Measurements from ENCODE around the gene WNT7A. TPM values are rescaled to one million over a fixed set of nuclear protein-coding genes. Genes with fewer than 3 reads are reported as not detected.

Gene WNT7A
- total RNA-seq, 1 experiment from 2014 or later = not detected

GRCh38 chr3:13793451-13793850, 86.4 kb downstream of the WNT7A start:
- no peak for DNase-seq (ENCODE audit: low spot score)

GRCh38 chr3:13792512-13793371, 87.1 kb downstream of the WNT7A start:
- DNase-seq (ENCODE audit: low spot score) = no peak

- DNase-seq (ENCODE audit: low spot score) = no peak
Observed at GRCh38 chr3:13792051-13792490, 87.8 kb downstream of the WNT7A start.

GRCh38 chr3:13791198-13792050, 88.4 kb downstream of the WNT7A start:
- DNase-seq (ENCODE audit: low spot score) = no peak

GRCh38 chr3:13790376-13791197, 89.3 kb downstream of the WNT7A start:
- no peak for DNase-seq (ENCODE audit: low spot score)

- no peak for DNase-seq (ENCODE audit: low spot score)
Observed at GRCh38 chr3:13788522-13789424, 91.1 kb downstream of the WNT7A start.

- DNase-seq (ENCODE audit: low spot score) = no peak
Observed at GRCh38 chr3:13787533-13788132, 92.2 kb downstream of the WNT7A start.

- DNase-seq (ENCODE audit: low spot score) = no peak
Observed at GRCh38 chr3:13786811-13787210, 93.1 kb downstream of the WNT7A start.

- no peak for DNase-seq (ENCODE audit: low spot score)
Observed at GRCh38 chr3:13785853-13786436, 93.9 kb downstream of the WNT7A start.

GRCh38 chr3:13785351-13785750, 94.5 kb downstream of the WNT7A start:
- no peak for DNase-seq (ENCODE audit: low spot score)

GRCh38 chr3:13783476-13783875, 96.4 kb downstream of the WNT7A start:
- no peak for DNase-seq (ENCODE audit: low spot score)

GRCh38 chr3:13782501-13782900, 97.4 kb downstream of the WNT7A start:
- no peak for DNase-seq (ENCODE audit: low spot score)

GRCh38 chr3:13781417-13781816, 98.5 kb downstream of the WNT7A start:
- no peak for DNase-seq (ENCODE audit: low spot score)

GRCh38 chr3:13780432-13781176, 99.3 kb downstream of the WNT7A start:
- no peak for DNase-seq (ENCODE audit: low spot score)

GRCh38 chr3:13776253-13777050, 103.4 kb downstream of the WNT7A start:
- DNase-seq (ENCODE audit: low spot score) = no peak

GRCh38 chr3:13772885-13773745, 106.8 kb downstream of the WNT7A start:
- DNase-seq (ENCODE audit: low spot score) = no peak

- DNase-seq (ENCODE audit: low spot score) = no peak
Observed at GRCh38 chr3:13772321-13772745, 107.5 kb downstream of the WNT7A start.
